HG03280 (cell line): ENCODE measurements around the gene DHCR24.

ENCODE experiments used
- ATAC-seq: cut with Tn5 transposase; IDR thresholded peaks from one replicate; pipeline ENCODE4 v1.9.1; 2021; ENCODE audit warnings: mild to moderate bottlenecking, moderate library complexity; ENCODE audit not compliant: unreplicated experiment

The DHCR24 gene

DNA sequence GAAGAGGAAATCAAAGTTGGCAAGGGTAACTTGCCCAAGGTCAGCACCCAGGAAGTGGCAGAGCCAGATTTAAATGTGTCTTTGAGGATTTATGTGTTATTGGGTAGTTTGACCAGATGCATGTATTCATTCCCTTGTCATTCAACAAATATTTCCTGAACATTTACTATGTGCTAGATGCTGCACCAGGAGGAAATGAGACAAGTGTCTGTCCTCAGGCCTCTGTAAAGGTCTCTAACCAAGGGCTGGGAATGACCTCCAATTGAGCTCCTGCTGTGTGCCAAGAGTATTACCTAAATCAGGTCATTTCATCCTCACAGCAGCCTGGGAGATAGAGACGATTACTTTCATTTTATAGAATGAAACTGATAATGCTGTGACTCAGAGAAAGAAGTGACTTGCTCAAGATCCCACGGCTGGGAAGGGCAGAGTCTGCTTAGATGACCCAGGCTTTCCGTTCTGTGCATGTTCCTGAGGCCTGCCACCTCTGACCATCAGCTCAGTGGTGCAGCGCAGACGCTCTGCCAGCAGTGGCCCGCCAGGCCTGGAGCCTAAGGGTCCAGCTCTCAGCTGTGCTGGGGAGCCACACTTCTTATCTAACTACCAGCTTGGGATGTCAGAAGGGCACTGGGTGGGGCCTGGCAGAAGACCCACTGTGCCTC is 82.4 kb downstream of the DHCR24 start:
- ATAC-seq, result no peak

DNA sequence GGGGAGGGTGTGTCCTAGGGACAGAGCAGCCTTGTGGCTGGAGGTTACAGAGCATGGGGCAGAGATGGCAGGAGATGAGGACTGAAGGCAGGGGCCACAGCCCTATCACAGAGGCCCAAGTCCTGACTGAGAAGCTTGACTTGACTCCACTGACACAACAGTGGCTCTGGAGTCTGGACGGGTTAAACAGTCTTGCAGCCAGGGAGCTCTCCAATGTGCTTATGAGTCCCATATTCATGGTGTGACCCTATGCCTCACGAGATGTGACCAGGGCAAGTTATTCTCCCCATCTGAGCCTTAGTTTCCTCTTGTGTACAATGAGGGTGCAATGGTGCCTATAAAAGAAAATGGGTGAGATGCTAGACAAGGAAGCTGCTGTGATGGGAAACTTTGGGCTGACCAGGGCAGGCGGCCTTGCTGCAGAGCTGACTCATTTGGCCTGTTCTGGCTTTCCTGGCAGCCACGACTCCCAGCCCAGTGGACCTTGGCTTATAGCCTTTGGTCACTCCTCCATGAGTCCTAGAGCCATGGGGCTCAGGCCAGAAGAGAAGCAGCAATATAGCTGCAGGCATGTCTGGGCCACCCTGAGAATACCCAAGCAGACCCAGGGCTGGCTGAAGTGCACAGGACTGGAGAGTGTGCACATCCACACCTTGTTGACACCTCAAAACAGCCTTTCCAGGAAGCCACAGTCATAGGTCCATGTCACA is 83.1 kb downstream of the DHCR24 start:
- ATAC-seq, result no peak

DNA sequence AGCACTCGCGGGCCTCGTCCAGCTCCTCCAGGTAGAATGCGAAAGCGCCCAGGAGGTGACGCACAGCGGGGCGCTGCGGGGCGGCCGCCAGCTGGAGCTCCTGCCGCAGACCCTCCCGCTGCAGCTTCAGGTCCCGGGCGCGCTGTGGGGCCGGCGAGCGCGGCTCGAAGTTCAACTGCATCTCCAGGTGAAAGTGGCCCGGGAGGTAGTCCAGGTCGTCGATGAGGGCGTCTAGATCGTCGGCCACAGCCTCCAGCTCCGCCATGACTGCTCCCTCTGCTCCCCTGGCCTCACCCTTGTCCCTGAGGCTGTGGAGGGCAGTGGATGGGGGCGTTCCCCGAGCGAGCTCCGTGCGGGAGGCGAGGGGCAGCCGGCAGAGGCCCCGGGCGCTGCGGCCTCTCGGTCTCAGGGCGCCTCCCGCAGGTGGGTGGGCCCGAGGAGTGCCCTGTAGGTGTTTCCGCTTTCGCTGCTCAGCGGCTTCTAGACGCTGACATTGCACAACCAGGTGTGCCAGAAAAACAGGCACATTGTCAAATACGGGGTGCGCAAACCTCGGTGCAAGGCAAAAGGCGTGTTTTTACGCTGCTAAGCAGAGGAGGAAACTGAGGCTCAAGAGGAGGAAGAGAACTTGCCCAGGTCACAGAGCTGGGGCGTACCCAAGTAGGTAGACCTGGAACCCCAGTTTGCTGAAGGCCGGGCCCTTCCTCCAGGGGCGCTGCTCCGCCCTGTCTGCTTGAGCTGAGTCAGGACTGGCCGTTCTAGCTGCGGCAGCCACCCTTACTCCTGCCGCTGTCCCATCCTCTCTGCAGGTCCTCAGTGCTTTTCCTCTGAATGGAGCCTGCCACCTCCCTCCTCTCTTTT is 85.9 kb downstream of the DHCR24 start, which contains the start of gene TTC22:
Gene TTC22, minus strand, starts transcription at position 425 of the 861 bp plus-strand sequence. Its CDS starts 160 bp downstream, at position 265.
- peak; percentile 82 for ATAC-seq

DNA sequence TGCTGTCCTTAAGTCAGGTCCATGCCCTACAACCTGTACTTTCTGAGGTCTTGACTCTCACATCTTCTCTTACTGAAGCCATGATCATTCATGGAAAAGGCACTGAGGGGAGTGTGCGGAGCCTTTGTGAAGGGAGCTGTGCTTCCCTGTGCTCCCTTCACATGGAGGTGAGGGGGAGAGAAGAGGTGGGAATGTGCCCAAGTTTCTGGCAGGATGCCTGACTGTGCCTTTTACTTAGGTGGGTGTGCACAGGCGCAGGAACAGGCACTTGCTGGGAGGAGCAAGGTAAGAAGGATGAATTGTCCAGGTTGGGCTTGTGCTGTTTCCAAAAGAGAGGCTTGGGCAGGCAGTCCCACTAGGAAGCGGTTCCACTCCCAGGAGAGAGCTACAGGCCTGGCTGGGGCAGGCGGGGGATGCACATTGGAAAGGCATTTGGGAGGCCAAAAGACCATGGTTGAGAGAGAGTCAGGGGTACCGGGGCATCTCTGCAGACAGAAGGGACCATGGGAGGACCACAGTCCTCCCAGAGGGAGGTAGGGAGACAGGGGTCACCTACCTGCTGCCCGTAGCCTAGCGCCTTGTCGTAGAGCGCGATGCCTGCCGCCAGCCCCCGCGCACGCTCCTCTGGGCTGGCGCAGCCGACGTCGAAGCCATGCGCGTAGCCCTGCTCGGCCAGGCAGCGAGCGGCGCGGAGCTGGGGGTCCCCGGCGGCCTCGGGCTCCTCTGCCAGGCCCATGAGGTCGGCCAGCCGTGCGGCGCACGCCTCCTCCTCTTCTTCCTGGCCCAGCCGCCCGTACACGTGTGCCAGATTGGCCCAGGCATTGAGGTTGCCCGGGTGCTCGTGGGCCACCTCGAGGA is 86.7 kb downstream of the DHCR24 start:
- ATAC-seq, result no peak
